DOHH2 (cell line): ENCODE measurements around the gene PAPPA.

Experiments used
- EZH2phosphoT487 ChIP-seq: fragments of 200-600 bp; sonication (generic); IDR thresholded peaks from 2 replicates; pipeline ENCODE4 v1.6.1; 2017; ENCODE audit warnings: borderline replicate concordance, mild to moderate bottlenecking, antibody characterized with exemption, low read length, moderate library complexity, mixed read lengths
- TF ChIP-seq, protein P1 (sequence below): fragments of 200-600 bp; sonication (generic); IDR thresholded peaks from one replicate; pipeline ENCODE4 v1.5.1; 2014; ENCODE audit warnings: antibody characterized with exemption, mild to moderate bottlenecking, low read depth, low read length; ENCODE audit not compliant: poor library complexity, severe bottlenecking

DNA sequence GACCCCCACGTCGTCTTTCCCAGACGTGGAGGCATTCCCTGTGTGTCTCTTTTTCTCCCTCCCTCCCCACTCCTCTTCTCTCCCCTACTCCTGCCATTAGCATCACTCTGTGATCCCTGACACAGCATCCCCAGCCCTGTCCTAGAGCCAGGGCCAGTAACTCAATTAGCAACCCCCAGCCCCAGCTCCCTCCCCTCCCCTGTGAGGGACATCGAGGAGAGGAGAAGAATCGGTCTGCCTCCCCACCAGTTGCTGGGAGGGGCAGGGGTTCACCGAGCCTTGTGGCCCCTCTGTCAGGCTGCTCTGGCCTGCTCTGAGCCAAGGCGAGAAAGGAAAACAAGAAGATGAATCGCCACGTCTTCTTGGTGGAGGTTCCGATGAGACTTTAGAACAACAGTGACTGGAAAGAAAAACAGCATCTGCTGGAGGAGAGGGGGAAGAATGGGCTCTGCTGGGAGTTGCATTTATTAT lies 123.1 kb downstream of the PAPPA start:
- TF ChIP-seq, protein P1, sequence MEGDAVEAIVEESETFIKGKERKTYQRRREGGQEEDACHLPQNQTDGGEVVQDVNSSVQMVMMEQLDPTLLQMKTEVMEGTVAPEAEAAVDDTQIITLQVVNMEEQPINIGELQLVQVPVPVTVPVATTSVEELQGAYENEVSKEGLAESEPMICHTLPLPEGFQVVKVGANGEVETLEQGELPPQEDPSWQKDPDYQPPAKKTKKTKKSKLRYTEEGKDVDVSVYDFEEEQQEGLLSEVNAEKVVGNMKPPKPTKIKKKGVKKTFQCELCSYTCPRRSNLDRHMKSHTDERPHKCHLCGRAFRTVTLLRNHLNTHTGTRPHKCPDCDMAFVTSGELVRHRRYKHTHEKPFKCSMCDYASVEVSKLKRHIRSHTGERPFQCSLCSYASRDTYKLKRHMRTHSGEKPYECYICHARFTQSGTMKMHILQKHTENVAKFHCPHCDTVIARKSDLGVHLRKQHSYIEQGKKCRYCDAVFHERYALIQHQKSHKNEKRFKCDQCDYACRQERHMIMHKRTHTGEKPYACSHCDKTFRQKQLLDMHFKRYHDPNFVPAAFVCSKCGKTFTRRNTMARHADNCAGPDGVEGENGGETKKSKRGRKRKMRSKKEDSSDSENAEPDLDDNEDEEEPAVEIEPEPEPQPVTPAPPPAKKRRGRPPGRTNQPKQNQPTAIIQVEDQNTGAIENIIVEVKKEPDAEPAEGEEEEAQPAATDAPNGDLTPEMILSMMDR, result no peak
- no peak for TF ChIP-seq EZH2phosphoT487
